ENCODE measurements around the gene CFAP119. TPM values are rescaled to one million over a fixed set of nuclear protein-coding genes. Genes with fewer than 3 reads are reported as not detected.

Gene CFAP119
- total and polyA plus RNA-seq, 2 experiments from 2014 or later: 7.1 to 16.4 TPM

GRCh38 chr16:30783280-30784109 is 21.6 kb upstream of the CFAP119 start:
- no peak for TF ChIP-seq CTCF (IDR thresholded peaks at IDR 0.05; ENCODE audit: low read depth, low read length)
- Histone ChIP-seq H3K36me3 (peaks cover 27% of the 10 kb centered on the region), H3K4me3 (no peak overlapping the region), H3K9me3 (ENCODE audit: low read depth) (no peaks in the 10 kb centered on the region), H3K27ac (no peak overlapping the region), H3K27me3 (no peaks in the 10 kb centered on the region), H3K4me1 (ENCODE audit: low read depth) (peaks cover 14% of the 10 kb centered on the region)
- DNase-seq (ENCODE audit: low read depth in 1 of 2, low spot score in 1 of 2): no peak

- Histone ChIP-seq H3K4me3 (no peak overlapping the region), H3K27ac (no peak overlapping the region), H3K36me3 (peaks cover 27% of the 10 kb centered on the region), H3K4me1 (ENCODE audit: low read depth) (peaks cover 23% of the 10 kb centered on the region), H3K9me3 (ENCODE audit: low read depth) (no peaks in the 10 kb centered on the region), H3K27me3 (no peaks in the 10 kb centered on the region)
- DNase-seq (ENCODE audit: low read depth in 1 of 2, low spot score in 1 of 2): no peak
- TF ChIP-seq CTCF (IDR thresholded peaks at IDR 0.05; ENCODE audit: low read depth, low read length): no peak
Observed at GRCh38 chr16:30782486-30783279, 20.8 kb upstream of the CFAP119 start.

- TF ChIP-seq CTCF (IDR thresholded peaks at IDR 0.05; ENCODE audit: low read depth, low read length): no peak
- no peak for DNase-seq (ENCODE audit: low read depth in 1 of 2, low spot score in 1 of 2)
- H3K4me1 ChIP-seq (ENCODE audit: low read depth): peaks cover 25% of the 10 kb centered on the region
- H3K9me3 ChIP-seq (ENCODE audit: low read depth): no peaks in the 10 kb centered on the region
- peaks cover 27% of the 10 kb centered on the region for H3K36me3 ChIP-seq
- H3K4me3 ChIP-seq: no peak overlapping the region
- H3K27ac ChIP-seq: peak overlapping the region; percentile 82
- H3K27me3 ChIP-seq: no peaks in the 10 kb centered on the region
Observed at GRCh38 chr16:30780549-30780948, 18.7 kb upstream of the CFAP119 start.

GRCh38 chr16:30780021-30780420 is 18.2 kb upstream of the CFAP119 start:
- Histone ChIP-seq H3K27me3 (no peaks in the 10 kb centered on the region), H3K27ac (peak overlapping the region; percentile 82), H3K4me3 (no peak overlapping the region), H3K4me1 (ENCODE audit: low read depth) (peaks cover 22% of the 10 kb centered on the region), H3K9me3 (ENCODE audit: low read depth) (no peaks in the 10 kb centered on the region), H3K36me3 (peaks cover 27% of the 10 kb centered on the region)
- DNase-seq (ENCODE audit: low read depth in 1 of 2, low spot score in 1 of 2): no peak
- TF ChIP-seq CTCF (IDR thresholded peaks at IDR 0.05; ENCODE audit: low read depth, low read length): no peak

GRCh38 chr16:30779596-30779995 is 17.7 kb upstream of the CFAP119 start:
- Histone ChIP-seq H3K4me3 (no peak overlapping the region), H3K27ac (peak overlapping the region; percentile 82), H3K9me3 (ENCODE audit: low read depth) (no peaks in the 10 kb centered on the region), H3K27me3 (no peaks in the 10 kb centered on the region), H3K36me3 (peaks cover 27% of the 10 kb centered on the region), H3K4me1 (ENCODE audit: low read depth) (peaks cover 25% of the 10 kb centered on the region)
- TF ChIP-seq CTCF (IDR thresholded peaks at IDR 0.05; ENCODE audit: low read depth, low read length): no peak
- DNase-seq (ENCODE audit: low read depth in 1 of 2, low spot score in 1 of 2): no peak

All from cardiac muscle cell (in vitro differentiated cells and primary cell).